Left lobe of liver (tissue), 2 donors: Measurements from ENCODE around the gene TOM1L2. TPM values are rescaled to one million over a fixed set of nuclear protein-coding genes. Genes with fewer than 3 reads are reported as not detected.

Source experiments
- ATAC-seq: fragments of 200-7000 bp; cut with Tn5 transposase; one replicate; pipeline ENCODE4 v1.9.1; 2020; ENCODE audit warnings: mild to moderate bottlenecking, moderate library complexity
- DNase-seq: peaks from one replicate; pipeline ENCODE4 v3.0.0-alpha.2; 2020; ENCODE audit warnings: low spot score
- total RNA-seq: library from RNA; stranded (reverse); gene quantifications from one replicate; pipeline ENCODE4 v1.2.1, GENCODE V29; 2021
- donor health status: DM: no; HTN: no; CAD: no; lungs with moderate emphysema.
- donor health status: DM: no; HTN: yes; CAD: no.

TOM1L2 gene
- total RNA-seq, 1 donor from 2014 or later: 17.6 TPM

DNA sequence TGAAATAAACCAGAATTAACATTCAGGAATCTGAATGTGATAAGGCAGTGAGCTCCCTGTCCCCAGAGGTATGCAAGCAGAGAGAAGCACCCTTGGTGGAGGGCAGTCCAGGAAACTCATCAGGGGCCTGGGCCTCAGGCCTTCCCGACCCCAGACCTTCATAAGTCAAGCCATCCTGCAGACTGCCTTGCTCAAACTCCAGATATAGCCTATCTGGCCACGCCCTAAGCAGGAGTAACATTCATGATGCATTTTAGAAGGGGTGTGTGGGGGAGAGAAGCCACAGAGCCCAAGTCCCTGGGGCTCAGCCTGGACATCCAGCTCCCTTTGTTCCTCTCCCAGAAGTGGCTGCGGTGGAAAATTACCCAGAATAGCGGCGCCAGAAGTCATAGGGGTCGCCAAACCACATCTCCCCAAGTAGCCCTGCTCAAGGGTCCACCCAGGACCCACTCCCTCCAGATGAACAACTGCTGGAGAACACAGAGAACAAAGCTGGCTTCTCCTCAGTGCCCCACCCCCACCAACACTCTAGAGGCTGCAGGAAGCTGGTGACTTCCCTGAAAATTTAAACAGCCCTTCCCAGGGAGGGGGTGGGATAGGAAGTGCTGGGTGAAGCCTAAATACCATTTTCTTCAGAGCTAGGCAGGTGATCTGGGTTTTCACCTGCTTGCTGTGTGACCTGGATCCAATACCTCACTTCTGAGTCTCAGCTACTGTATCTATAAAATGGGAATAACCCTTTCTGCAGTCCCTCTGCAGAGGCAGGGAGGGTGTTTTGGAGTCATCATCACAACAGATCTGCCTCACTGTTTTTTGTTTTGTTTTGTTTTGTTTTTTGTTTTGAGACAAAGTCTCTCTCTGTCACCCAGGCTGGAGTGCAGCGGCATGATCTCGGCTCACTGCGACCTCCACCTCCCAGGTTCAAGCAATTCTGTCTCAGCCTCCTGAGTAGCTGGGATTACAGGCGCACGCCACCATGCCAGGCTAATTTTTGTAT is 133.9 kb downstream of the TOM1L2 start:
- no peak for DNase-seq
- ATAC-seq: no peak

DNA sequence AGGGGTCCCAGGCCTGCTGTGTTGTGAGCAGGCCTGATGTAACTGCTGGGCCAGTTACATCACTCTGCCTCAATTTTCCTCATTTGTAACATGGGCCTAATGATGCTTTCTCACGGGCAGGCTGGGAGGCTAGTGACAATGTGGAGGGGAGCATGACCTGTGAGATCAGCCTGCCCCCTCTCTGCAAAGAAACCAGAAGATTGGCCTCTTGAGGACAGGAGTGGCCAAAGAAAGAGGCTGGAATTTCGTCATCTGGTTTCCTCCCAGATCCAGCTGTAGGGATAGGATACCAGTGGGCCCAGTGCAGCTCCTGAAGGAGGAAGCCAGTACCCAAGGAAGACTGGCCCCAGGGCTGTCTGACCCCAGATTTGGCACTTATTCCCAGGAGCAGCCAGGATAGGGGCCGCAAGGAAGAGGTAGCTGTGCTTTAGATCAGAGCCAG is 134.8 kb downstream of the TOM1L2 start:
- no peak for DNase-seq
- ATAC-seq: no peak

DNA sequence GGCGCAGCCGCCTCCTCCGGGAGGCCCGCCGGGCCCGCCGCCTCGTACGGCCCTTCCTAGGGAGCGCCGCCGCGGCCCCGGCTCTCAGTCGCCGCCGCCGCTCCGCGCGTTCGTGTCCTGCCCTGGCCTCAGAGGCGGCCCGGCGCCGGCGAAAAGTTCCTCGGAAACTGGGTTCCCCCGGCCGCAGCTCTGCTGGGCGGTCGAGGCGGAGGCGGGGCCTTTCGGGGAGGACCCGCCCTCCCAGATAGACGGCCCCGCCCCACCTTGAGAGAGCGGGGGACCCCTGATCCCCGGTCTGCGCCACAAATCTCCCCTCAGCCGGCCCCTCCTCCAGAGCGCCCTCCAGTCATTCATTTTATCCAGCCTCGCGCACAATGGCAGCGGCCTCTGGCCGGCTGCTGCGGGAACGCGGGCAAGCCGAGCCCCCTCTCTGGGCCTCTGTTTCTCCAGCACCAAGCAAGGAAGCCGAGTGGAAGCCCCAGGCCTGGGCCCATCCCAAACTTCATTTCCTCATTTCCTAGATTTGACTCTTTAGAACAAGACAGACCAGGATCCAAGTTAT is 135.3 kb downstream of the TOM1L2 start, which contains the start of gene SREBF1:
Gene SREBF1 (minus strand): TSS at position 169 of the 562 bp plus-strand sequence. CDS start 169 bp downstream, outside the sequence.
- peak; percentile 46 for ATAC-seq
- DNase-seq: peak; percentile 76

DNA sequence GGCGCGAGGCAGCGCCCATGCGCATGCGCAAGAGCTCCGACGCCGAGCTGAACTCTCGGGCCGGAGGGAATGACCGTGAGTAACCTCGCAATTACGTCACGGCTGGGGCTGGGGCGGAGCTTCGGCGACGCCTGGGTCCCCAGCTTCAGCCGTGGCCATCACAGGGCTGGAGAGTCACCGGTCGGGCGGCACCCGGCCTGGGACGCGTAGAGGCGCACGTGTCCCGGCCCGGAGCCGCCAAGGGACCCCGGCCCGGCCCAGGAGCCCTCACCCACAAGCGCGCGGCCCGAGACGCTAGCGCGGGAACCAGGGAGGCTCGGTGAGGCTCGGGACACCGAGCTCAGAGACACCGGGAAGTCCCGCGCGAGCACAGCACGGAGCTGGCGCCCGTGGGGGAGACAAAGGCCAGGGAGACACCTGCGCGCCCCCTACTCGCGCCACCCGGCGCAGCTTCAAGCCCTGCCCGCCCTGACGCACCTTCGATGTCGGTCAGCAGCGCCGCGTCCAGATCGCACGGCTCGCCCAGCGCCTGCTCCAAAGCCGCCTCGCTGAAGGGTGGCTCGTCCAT is 135.9 kb downstream of the TOM1L2 start:
- peak; percentile 99 for DNase-seq
- peak; percentile 72 for ATAC-seq

DNA sequence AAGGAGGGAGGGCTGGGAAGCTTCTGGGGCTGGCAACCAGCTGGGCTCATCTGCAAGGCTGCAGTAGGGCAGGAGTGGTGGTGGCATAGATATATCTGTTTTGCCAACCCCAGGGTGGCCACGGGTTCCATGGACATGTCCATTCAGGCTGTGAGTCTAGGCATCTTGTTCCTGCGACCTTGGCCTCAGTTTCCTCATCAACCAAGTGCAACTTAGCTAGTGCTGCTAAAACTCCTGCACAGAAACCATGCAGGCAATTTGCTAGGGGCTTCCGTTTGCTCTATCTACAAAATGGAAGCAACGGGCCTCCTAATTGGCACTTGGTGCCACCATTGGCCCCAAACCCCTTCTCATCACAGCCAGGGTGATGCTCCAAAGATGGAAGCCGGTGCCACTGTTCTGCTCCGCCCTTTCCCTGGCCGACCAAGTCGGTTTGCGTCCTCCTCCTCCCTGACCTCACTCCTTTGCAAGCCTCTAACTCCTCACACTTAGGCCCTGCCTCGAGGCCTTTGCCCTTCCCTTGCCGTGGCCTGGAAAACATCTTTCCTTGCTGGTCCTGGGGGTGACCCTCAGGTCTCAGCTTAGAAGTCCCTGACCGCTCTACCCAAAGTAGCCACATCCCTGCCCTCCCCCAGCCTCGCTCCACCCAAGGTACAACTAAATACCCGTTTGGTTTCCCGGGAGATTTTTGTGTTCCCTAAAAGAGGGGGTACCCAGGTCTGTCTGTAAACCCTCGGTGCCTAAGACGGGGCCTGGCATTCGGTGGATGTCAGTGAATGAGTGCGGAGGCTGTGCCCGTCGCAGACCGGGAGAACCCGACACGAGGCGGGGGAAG is 136.6 kb downstream of the TOM1L2 start:
- no peak for ATAC-seq
- DNase-seq: no peak

DNA sequence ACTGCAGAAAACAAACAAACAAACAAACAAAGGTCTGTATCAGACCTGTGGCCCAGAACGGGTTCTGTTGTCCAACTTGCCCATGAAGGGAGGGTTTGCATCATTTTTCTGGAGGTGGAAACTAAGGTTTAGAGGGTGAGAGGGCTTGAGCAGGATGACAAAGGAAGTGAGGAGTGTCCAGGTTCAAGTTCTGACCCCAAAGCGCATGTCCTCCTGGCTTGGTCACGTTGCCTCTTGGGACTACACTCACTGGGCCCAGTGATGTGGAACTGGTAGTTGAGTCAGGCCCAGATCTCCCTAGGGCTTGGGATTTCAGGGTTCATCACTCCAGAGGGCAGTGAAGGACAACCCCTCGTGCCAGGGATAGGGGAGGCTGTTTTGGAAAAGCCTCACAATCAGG is 137.2 kb downstream of the TOM1L2 start:
- DNase-seq (no peak), ATAC-seq (no peak)

DNA sequence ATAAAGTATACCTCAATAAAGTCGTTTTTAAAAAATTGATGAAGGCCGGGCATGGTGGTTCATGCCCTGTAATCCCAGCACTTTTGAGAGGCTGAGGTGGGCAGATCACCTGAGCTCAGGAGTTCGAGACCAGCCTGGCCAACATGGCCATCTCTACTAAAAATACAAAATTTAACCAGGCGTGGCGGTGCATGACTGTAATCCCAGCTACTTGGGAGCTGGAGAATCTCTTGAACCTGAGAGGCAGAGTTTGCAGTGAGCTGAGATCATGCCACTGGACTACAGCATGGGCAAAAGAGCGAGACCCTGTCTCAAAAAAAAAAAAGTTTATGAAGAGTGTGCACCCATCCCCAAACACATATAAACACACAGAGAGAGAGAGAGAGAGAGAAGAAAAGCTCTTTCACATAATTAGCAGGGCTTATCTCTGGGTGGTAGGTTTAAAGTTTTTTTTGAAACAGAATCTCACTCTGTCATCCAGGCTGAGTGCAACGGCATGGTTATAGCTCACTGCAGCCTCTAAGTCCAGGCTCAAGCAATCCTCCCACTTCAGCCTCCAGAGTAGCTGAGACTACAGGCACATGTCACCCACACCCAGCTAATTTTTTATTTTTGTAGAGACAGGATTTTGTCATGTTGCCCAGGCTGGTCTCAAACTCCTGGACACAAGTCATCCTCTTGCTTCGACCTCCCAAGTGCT is 138.4 kb downstream of the TOM1L2 start:
- DNase-seq: no peak
- no peak for ATAC-seq

DNA sequence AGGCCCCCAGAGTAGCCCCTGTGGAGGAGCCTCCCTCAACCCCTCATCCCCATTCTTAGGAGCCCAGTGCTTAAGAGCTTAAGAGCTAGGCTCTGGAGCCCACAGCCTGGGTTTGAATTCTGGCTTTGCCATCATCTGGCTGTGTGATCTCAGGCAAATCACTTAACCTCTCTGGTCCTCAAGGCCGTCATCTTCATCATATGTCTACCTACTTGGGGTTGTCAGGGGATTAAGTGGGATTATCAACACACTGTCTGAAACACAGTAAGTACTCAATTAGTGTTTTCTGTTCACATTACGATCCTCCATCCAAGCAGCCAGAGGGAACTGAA is 140.2 kb downstream of the TOM1L2 start:
- ATAC-seq: no peak

DNA sequence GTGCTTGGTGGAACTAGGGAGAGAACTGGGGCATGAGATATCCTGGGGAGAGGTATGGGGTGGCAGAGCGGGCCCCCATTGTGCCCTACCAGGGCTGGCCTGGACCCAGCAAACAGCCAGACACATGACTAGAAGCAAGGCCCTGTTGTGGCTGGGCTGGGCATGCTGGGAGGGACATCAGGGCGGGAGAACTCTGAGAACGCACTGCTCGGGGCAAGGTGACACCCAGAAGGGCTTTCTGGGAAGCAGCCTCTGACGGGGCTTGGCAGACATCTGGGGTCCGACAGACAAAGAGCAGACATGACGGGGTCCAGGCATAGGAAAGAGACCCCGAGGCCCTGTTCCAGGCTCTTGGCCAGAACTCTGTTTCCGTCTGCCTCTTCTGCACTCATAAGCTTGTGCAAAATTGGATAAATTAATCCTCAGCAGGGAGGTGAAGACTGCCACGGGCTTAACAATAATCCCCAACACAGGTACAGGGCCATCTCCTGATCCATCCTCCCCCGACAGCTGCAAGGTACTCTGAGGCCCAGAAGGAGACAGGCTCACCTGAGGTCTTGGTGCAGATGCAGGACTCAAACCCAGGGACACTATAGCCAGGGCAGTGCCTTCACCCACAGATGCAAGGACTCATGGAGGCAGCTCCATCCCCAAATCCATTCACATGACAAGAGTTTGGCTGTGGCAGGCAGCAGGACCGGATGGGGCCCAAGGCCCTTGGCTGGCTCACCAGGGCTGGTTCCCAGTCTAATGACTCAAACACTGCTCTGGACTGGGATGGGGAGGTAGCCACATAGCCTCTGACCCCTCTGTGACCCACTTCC is 140.8 kb downstream of the TOM1L2 start:
- ATAC-seq (peak; percentile 2), DNase-seq (no peak)

More for the DNA sequence above, 140.2 kb downstream of the TOM1L2 start:
- no peak for DNase-seq

DNA sequence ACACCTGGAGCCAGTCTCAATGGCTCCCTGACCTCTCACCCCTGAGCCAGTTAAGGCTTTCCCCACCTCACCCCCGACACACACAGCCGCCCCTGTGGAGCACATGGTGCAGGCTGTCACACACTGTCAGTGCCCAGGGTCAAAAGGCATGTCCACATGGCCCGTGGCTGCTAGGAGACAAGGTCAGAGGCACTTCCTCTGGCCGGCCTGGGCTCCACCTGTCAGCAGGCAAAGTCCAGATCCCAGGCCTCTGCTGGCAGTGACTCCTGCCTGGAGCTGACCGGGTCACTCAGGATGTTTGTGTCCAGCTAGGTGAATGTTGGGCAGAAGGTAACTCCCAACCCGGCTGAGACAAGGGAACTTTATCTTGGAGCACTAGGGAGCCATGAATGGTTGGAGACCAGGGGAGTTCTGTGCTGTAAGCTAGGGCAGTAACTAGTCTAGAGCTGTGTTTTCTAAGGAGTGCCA is 141.4 kb downstream of the TOM1L2 start:
- peak; percentile 78 for ATAC-seq
- peak; percentile 98 for DNase-seq

DNA sequence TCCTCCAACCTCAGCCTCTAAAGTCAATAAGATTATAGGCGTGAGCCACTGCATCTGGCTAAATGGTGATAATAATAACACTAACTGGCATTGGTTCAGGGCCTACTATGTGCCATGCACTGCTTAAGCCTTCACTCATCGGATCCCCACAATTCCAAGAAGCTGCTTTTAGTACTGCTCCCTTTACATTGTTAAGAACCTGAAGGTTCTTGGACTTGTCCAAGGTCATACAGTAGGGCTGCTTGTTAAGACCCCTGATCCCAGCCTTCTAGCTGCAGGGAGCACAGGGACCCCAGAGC is 142.0 kb downstream of the TOM1L2 start:
- ATAC-seq (no peak), DNase-seq (no peak)

DNA sequence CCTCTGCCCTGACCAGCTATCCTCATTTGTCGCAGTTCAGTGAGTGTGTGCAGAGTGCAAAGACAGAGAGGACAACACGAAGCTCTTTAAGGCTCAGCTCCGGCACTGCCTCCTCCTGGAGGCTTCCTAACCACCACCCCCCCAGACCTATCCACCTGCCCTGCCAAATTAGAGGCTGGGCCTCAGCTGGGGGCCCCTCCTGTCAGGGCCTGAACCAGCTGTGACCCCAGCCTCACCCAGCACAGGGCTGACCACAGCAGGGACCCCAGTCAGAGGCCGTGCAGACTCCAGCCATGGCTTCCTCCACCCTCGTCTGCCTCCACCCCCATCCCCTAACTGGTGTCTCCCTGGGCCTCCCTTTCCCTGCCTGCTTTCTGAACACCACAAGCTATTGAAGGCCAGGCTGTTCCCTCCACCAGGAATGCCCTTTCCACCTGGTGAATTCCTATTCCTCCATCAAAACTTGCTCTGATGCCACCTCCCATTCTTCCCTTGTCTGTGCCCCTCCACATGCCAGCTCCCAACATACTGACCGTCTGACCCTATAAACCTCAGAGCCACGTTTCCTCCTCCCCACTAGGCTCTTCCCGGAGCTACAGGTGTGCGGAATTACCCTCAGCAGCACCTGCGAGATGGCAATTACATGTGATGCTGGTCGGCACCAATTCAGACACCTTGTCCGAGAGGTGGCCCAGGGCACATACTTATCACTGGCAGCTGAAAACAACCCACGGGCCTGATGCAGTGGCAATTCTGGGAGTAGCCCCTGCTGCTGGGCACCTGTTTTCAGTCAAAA is 144.2 kb downstream of the TOM1L2 start:
- DNase-seq (no peak), ATAC-seq (no peak)

DNA sequence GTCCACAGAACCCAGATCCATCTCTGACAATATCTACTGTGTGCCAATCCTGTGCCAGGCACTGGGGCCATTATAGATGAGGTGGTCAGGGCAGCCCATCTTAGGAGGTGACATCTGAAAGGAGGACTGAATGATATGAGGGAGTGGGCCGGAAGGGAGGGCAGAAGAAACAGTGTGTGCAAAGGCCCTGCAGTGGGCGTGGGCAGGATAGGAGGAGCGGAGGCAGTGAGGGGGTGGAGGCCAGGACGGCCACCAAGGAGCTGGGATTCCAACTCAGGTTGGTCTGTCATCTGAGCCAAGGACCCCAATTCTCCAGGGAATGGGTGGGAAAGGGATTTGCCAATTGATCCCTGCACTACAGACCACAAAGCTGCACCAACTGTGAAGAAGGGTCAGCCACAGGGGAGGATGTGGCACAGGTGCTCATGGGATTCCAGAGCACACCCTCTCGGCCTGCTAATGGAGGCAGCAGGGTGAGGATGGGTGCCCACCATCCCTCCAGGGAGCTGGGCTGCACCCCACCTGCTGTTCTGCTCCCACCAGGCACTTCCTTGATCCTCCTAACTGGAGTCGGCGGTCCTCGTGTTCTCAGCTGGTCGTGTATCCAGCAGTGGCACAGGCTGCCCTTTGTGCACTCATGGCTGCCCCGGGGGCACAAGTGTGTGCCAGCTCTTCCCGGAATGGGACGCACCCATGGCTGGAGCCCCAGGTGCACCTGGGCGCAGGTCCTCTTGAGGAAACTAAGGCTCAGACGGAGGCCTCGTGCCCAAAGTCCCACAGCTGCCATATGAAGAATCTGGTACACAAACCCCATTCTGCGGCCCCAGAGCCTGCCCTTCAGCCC is 145.0 kb downstream of the TOM1L2 start:
- DNase-seq: peak; percentile 79
- ATAC-seq: peak; percentile 6

DNA sequence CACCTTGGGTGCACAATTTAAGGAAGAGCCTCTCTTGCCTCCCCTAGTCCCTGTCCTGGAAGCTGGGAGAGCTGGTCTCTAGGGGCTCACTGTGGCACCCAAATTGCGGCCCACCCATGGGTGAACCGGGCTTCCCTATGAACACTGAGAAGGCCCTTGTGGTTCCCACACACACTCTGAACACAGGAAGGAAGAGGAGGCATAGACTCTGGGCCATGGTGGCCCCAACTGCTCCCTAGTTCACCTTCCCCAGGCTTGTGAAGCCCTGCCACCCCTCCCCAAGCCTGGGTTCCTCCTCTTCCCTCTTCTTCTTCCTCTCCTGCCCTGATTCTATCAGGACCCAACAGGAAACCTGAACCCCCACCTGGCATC is 145.9 kb downstream of the TOM1L2 start:
- ATAC-seq (no peak), DNase-seq (no peak)

DNA sequence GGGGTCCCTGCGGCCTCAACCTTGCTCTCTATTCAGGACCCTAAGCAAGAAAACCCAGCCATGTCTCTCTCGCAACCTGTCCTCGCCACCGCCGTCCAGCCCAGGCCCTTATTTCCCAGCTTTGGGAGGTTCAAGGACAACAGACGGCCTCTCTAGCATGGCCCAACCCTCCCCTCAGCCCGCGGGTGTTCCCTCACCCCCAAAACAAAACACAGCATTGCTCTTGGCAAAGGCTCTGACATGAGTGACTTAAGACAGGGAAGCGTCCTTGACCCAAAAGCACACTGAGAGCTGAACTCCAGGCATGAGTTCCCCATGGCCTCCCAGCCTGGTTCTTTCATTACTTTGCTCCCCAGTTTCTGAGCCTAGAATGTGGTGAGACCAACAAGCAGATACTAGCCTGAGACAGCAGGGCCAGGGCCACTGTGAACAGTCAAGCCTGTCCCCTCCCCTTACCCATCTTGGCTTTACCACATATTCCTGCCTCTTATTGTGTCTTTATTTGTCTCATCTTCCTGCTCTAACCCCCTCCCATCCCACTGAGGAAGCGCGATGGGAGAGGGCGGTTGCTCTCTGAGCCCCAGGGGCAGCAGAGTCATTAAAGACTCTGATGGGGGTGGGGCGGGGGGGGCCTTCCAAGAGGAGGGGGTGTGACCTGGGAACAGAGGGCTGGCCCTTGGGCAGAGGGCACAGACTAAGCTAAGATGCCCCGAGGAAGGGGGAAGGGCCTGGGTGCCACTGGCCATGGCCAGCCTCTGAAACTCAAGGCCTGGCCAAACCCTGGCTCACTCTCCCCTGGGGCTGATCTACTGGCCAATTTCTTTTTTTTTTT is 147.2 kb downstream of the TOM1L2 start:
- DNase-seq: no peak
- peak; percentile 6 for ATAC-seq

DNA sequence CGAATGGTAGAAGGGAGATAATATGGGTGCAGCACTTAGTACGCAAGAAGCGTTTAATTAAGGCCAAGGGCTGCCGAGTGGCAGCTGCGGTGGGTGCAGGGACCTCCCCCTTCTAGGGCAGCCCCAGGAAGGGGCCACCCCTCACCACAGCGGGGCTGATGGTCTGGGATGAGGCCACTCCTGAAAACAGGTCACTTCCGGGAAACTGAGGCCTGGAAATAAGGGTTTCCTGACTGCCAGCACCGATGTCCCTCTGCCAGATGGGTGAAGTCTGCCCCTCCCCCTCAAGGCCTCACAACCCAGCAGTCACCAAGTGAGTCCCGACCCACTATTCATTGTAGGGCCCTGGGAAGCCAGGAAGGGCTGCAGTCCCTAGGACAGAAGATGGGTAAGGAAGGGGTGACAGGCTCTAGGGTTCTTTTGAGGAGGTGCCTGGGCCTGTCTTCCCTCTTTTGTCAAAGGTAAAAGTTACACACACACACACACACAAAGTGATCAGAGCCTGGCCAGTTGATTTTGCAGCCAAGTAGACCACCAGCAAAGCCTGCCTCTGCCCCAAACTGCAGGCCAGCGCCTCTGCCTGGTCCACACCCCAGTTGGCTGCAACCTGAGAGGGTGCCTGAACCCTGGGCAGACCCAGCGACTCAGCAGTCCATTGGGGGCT is 147.9 kb downstream of the TOM1L2 start:
- no peak for DNase-seq
- ATAC-seq: no peak
